T-cell (primary cell): ENCODE measurements around the gene TRH. TPM values are rescaled to one million over a fixed set of nuclear protein-coding genes. Genes with fewer than 3 reads are reported as not detected.
A peak's percentile ranks its signal among the peaks of the same experiment; 100 is the strongest.
"Not testable (repeated sequence)": the region's sequence is repeated elsewhere in the genome, so short reads cannot be mapped to it uniquely, and the experiment has no call there.

Source experiments
- ATAC-seq, 4 experiments: fragments of 200-7000 bp in 3 of 4; fragments of 150-1000 bp in 1 of 4; cut with Tn5 transposase; replicated peaks in 1 of 4; 1 replicate in 3 of 4; 2 replicates in 1 of 4; pipeline ENCODE4 v1.10.0; 2021; ENCODE audit warnings: moderate library complexity in 3 of 4, mild to moderate bottlenecking in 2 of 4, moderate number of reproducible peaks in 1 of 4
- CTCF ChIA-PET, 2 donors: fragments of 300-600 bp; sonication (Branson Sonifier 250); formaldehyde crosslinking; loops; one replicate each; lab custom pipeline; 2022; ENCODE audit warnings: antibody characterized with exemption in 2 of 2; lab: Charles Lee
- POLR2A ChIA-PET, 2 donors: fragments of 300-600 bp; sonication (Branson Sonifier 250); formaldehyde crosslinking; loops; one replicate each; lab custom pipeline; 2022; ENCODE audit warnings: antibody characterized with exemption in 2 of 2; lab: Charles Lee
- DNase-seq, 35 experiments: peaks; one replicate each; pipeline versions ENCODE4 v3.0.0 to v3.0.0-alpha.2; 2013 to 2023
- H3K27ac ChIP-seq: one replicate; pipeline ENCODE4 v1.5.1; 2013; ENCODE audit warnings: low read length
- H3K27me3 ChIP-seq, 2 experiments: replicated peaks in 1 of 2; 1 replicate in 1 of 2; 2 replicates in 1 of 2; pipeline versions ENCODE4 v1.6.1 to v1.7.0; 2013; ENCODE audit warnings: low read length in 1 of 2, mixed read lengths in 1 of 2; ENCODE audit not compliant: control insufficient read depth in 2 of 2, insufficient read depth in 2 of 2; ENCODE audit errors: extremely low read depth in 1 of 2
- H3K36me3 ChIP-seq, 2 donors: 1 replicate in 1 of 2; 2 replicates in 1 of 2; pipeline versions ENCODE4 v1.6.1 to v1.7.0; 2013; ENCODE audit warnings: low read length in 1 of 2; ENCODE audit not compliant: control insufficient read depth in 2 of 2, insufficient read depth in 1 of 2; ENCODE audit errors: extremely low read depth in 1 of 2
- H3K4me1 ChIP-seq, 2 experiments: 1 replicate in 1 of 2; 2 replicates in 1 of 2; pipeline versions ENCODE4 v1.6.1 to v1.7.0; 2013; ENCODE audit warnings: low read length in 2 of 2, mixed read lengths in 1 of 2; ENCODE audit not compliant: insufficient read depth in 2 of 2, control insufficient read depth in 1 of 2; ENCODE audit errors: extremely low read depth in 1 of 2
- H3K4me3 ChIP-seq, 2 donors: 1 replicate in 1 of 2; 2 replicates in 1 of 2; pipeline versions ENCODE4 v1.5.1 to v1.7.0; 2013; ENCODE audit warnings: mild to moderate bottlenecking in 2 of 2, low read length in 1 of 2, moderate library complexity in 1 of 2; ENCODE audit not compliant: control insufficient read depth in 1 of 2; ENCODE audit errors: extremely low read depth in 1 of 2
- H3K9me3 ChIP-seq: 2 replicates; pipeline ENCODE4 v1.7.0; 2013
- H3K27ac Mint-ChIP-seq, 2 donors: one replicate each; pipeline ENCODE4 v1.8.0; 2020 to 2021; ENCODE audit warnings: mild to moderate bottlenecking in 2 of 2, mixed read lengths in 2 of 2
- H3K27me3 Mint-ChIP-seq, 2 donors: one replicate each; pipeline ENCODE4 v1.8.0; 2021 to 2022; ENCODE audit warnings: mixed read lengths in 2 of 2
- H3K36me3 Mint-ChIP-seq: one replicate; pipeline ENCODE4 v1.8.0; 2021; ENCODE audit warnings: mixed read lengths
- H3K4me1 Mint-ChIP-seq, 3 donors: one replicate each; pipeline ENCODE4 v1.8.0; 2020 to 2022; ENCODE audit warnings: mixed read lengths in 3 of 3, mild to moderate bottlenecking in 1 of 3
- H3K4me3 Mint-ChIP-seq, 3 donors: one replicate each; pipeline ENCODE4 v1.8.0; 2020 to 2022; ENCODE audit warnings: mild to moderate bottlenecking in 3 of 3, mixed read lengths in 3 of 3, moderate library complexity in 3 of 3
- H3K9me3 Mint-ChIP-seq, 3 donors: one replicate each; pipeline ENCODE4 v1.8.0; 2020 to 2022; ENCODE audit warnings: mixed read lengths in 3 of 3
- WGBS: methylation state at CpG from one replicate; pipeline ENCODE4 v1.1.5; 2013; ENCODE audit warnings: missing lambda C conversion rate; ENCODE audit not compliant: insufficient coverage; 5-methylcytosine and 5-hydroxymethylcytosine counted together
- total RNA-seq, 35 experiments: library from RNA in 6 of 35; stranded (reverse) in 6 of 35; fragments of 120-200 nt in 1 of 35; gene quantifications; one replicate each; pipeline versions ENCODE4 v1.2.1 to v1.2.4 and lab custom pipeline; 2013 to 2026

The TRH gene
- total RNA-seq, 5 donors from 2014 or later (not counting 1 experiment from before 2014, with no cell fraction given), result not detected

DNA sequence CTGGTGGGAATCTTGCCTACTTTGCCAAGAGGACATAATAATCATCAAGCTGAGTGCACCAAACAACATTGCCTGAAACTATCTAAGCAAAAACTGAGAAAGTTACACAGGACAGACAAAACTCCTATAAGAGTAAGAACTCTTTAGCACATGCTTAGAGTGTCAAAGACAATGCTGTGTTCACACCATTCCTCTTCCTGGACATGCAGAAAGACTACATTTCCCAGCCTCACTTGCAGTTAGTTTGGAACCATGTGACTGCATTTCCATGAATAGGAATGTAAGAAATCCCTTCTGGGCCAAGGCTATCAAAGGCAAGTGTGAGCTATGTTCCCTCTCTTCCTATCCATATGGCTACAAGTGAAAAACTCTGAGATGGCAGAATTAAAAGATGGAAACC, 37.6 kb downstream of the TRH start:
- H3K9me3 Mint-ChIP-seq, H3K4me1 Mint-ChIP-seq, H3K27me3 ChIP-seq, H3K9me3 ChIP-seq, H3K4me3 ChIP-seq, POLR2A ChIA-PET, H3K36me3 Mint-ChIP-seq, DNase-seq, H3K27ac ChIP-seq, ATAC-seq, CTCF ChIA-PET, H3K4me3 Mint-ChIP-seq, H3K4me1 ChIP-seq, H3K36me3 ChIP-seq, H3K27ac Mint-ChIP-seq: not testable (repeated sequence)
- peaks cover 7 to 19% of the 10 kb centered on the region in 2 donors for H3K27me3 Mint-ChIP-seq

DNA sequence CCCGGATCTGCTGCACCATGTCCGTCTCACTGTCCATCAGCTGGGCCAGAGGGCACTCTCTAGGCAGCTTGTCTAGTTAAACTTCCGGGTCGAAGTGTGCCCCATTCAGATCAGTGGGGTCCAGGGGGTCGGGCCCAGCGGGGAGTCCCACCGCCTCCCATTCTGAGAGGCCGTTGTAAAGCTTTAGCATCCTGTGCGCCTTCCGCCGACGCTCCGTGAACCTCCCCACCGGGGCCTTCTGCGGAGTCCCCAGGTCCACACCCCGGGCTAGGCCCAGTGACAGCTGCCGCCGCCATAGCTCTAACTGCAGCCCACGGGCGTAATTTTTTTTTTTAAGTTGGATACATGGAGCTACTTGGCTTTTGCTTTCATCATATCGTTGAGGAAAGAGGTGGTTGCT, 38.7 kb downstream of the TRH start:
- CTCF ChIA-PET, result interaction anchor here in 1 of 2 donors (0.7 kb wide), 1 partner anchor 1598 kb away, joined by 3 read pairs; no protein-coding TSS in a partner anchor
- ATAC-seq, H3K4me3 Mint-ChIP-seq, H3K4me1 ChIP-seq, H3K27ac ChIP-seq, POLR2A ChIA-PET, H3K4me3 ChIP-seq, H3K27ac Mint-ChIP-seq, H3K4me1 Mint-ChIP-seq, H3K9me3 Mint-ChIP-seq, DNase-seq, H3K36me3 Mint-ChIP-seq, H3K36me3 ChIP-seq, H3K9me3 ChIP-seq: not testable (repeated sequence)
- H3K27me3 Mint-ChIP-seq, result peaks cover 9 to 15% of the 10 kb centered on the region in 2 donors
- 96% methylated on average over 12 of the region's 21 CpGs for WGBS
- peaks cover 0 to 11% of the 10 kb centered on the region in 2 experiments for H3K27me3 ChIP-seq

DNA sequence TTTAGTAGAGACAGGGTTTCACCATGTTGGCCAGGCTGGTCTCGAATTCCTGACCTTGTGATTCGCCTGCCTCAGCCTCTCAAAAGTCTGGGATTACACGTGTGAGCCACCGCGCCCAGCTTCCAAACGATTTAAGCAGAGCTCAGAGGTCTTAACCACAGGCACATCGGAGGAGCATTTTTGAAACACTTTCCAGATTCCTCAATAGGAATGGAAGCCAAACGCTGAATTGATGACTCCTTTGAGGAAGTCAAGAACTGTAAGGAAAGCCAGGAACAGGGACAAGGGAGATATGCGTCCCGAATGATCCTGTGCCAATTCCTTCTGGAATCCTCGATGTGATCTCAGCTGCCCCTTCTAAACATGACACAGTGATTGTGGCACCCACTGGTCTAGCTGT, 40.0 kb downstream of the TRH start:
- no peaks in the 10 kb centered on the region for H3K36me3 ChIP-seq
- no peak overlapping the region for H3K4me3 ChIP-seq
- no peaks in the 10 kb centered on the region for H3K4me1 Mint-ChIP-seq
- CTCF ChIA-PET, result no interaction called here
- no peak overlapping the region for H3K27ac Mint-ChIP-seq
- peaks cover 0 to 13% of the 10 kb centered on the region in 2 experiments for H3K27me3 ChIP-seq
- WGBS, result 78% methylated on average over 11 of the region's 11 CpGs
- no peaks in the 10 kb centered on the region for H3K9me3 ChIP-seq
- no peaks in the 10 kb centered on the region for H3K36me3 Mint-ChIP-seq
- DNase-seq (no peak), ATAC-seq (no peak)
- POLR2A ChIA-PET, result no interaction called here
- no peaks in the 10 kb centered on the region for H3K9me3 Mint-ChIP-seq
- H3K27me3 Mint-ChIP-seq, result peaks cover 11 to 17% of the 10 kb centered on the region in 2 donors
- no peak overlapping the region for H3K27ac ChIP-seq
- H3K4me3 Mint-ChIP-seq, result no peak overlapping the region
- H3K4me1 ChIP-seq, result no peaks in the 10 kb centered on the region

DNA sequence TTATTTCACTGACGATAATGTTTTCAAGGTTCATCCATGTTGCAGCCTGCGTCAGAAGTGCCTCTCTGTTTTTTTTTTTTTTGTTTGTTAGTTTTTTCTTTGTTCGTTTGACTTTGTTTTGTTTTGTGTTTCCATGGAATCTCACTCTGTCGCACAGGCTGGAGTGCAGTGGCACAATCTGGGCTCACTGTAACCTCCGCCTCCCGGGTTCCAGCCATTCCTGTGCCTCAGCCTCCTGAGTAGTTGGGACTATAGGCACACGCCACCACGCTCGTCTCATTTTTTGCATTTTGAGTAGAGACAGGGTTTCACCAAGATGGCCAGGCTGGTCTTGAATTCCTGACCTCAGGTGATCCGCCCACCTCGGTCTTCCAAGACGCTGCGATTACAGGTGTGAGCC, 43.1 kb downstream of the TRH start:
- H3K4me3 Mint-ChIP-seq, H3K36me3 Mint-ChIP-seq, ATAC-seq, H3K4me3 ChIP-seq, H3K9me3 Mint-ChIP-seq, POLR2A ChIA-PET, DNase-seq, H3K27me3 ChIP-seq, H3K27ac ChIP-seq, H3K9me3 ChIP-seq, H3K4me1 ChIP-seq, CTCF ChIA-PET, H3K27ac Mint-ChIP-seq, H3K36me3 ChIP-seq, H3K4me1 Mint-ChIP-seq: not testable (repeated sequence)
- WGBS, result 91% methylated on average over 5 of the region's 13 CpGs
- peaks cover 8 to 17% of the 10 kb centered on the region in 2 donors for H3K27me3 Mint-ChIP-seq

DNA sequence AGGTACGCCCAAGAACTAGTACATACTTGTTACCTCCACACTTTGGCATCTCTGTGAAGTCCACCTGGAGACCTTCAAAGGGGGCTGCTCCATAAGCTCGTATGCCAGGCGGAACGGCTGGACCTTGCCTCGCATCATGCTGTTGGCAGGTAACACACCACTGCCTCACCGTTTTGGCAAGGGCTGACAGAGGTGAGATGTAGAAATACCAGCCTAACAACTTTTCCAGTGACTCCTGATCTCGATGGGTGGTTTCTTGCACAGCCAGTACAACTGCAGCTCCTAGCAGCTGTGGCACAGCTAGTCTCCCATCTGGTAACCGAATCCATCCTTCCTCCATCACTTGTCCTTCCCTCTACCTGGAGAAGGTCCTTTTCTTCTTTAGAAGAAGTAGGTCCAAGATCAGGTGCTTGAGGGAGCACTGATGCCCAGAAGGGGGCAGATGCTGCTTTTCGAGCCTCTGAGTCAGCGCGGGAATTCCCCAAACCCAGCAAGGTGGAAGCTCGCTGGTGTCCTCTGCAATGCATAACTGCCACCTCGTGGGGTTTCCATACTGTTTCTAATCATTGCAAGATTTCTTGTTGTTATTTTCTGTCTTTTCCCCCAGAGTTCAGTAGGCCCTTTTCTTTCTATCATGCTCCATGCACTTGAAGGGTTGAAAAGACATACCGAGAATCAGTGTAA, 51.8 kb downstream of the TRH start:
- H3K4me1 Mint-ChIP-seq, H3K4me3 Mint-ChIP-seq, H3K4me3 ChIP-seq, H3K9me3 ChIP-seq, H3K27me3 ChIP-seq, ATAC-seq, H3K4me1 ChIP-seq, POLR2A ChIA-PET, H3K9me3 Mint-ChIP-seq, H3K27ac ChIP-seq, H3K27me3 Mint-ChIP-seq, H3K36me3 Mint-ChIP-seq, H3K36me3 ChIP-seq, H3K27ac Mint-ChIP-seq: not testable (repeated sequence)
- 40% methylated on average over 2 of the region's 14 CpGs for WGBS
- peak in 1 of 35 experiments; percentile 28 for DNase-seq
- CTCF ChIA-PET, result interaction anchor here in 1 of 2 donors (0.8 kb wide), 1 partner anchor 80 kb away, joined by 4 read pairs; no protein-coding TSS in a partner anchor

DNA sequence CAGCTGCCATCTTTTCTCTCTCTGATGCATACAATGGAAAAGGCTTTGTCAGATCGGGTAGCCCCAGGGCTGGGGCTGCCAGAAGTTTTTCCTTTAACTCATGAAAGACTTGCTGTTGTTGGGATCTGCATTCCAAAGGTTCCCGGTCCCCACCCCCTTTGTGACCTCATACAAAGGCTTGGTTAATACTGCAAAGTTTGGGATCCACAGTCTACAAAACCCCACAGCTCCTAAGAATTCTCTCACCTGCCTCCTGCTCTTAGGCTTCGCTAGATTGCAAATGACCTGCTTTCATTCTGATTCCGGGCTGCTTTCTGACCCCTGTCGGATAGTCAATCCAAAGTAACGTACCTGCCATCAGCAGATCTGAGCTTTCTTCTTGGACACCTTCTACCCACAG, 52.9 kb downstream of the TRH start:
- H3K4me1 ChIP-seq, H3K27me3 ChIP-seq, H3K36me3 Mint-ChIP-seq, H3K4me3 ChIP-seq, H3K27me3 Mint-ChIP-seq, H3K27ac Mint-ChIP-seq, POLR2A ChIA-PET, H3K4me3 Mint-ChIP-seq, DNase-seq, H3K9me3 Mint-ChIP-seq, H3K27ac ChIP-seq, CTCF ChIA-PET, H3K36me3 ChIP-seq, H3K4me1 Mint-ChIP-seq, H3K9me3 ChIP-seq, ATAC-seq: not testable (repeated sequence)
- 100% methylated on average over 3 of the region's 6 CpGs for WGBS
